IMR-90 (cell line): ENCODE results near the gene TGM6. TPM values are rescaled to one million over a fixed set of nuclear protein-coding genes. Genes with fewer than 3 reads are reported as not detected.

ENCODE experiments used
- ATAC-seq: fragments of 200-7000 bp; cut with Tn5 transposase; 2 replicates; pipeline ENCODE4 v1.9.1; 2020; ENCODE audit warnings: low read depth, mild to moderate bottlenecking, moderate library complexity
- BruUV-seq: library from RNA; stranded (reverse); fragments of 400-500 nt; replicated peaks from 2 replicates; lab custom pipeline; 2021; lab: Mats Ljungman, UMichigan
- CTCF ChIA-PET: fragments of 300-600 bp; formaldehyde crosslinking; extraction: SDS; loops from one replicate; lab custom pipeline; 2021; ENCODE audit warnings: antibody characterized with exemption; lab: Yijun Ruan, JAX
- POLR2A ChIA-PET: fragments of 300-600 bp; sonication (Branson Sonifier 250); formaldehyde crosslinking; loops from one replicate; lab custom pipeline; 2022; ENCODE audit warnings: antibody characterized with exemption; ENCODE audit not compliant: unreplicated experiment; lab: Charles Lee
- DNase-seq: peaks from one replicate; pipeline ENCODE4 v3.0.0; 2013
- H2AFZ ChIP-seq: replicated peaks from 2 replicates; pipeline ENCODE3; 2013; ENCODE audit warnings: low read length, mild to moderate bottlenecking; ENCODE audit not compliant: poor library complexity
- H2AK5ac ChIP-seq: 2 replicates; pipeline ENCODE4 v1.6.1; 2013; ENCODE audit warnings: low read depth, low read length, inconsistent platforms
- H2AK9ac ChIP-seq: replicated peaks from 2 replicates; pipeline ENCODE3; 2013; ENCODE audit warnings: mild to moderate bottlenecking, low read depth, low read length, moderate library complexity; ENCODE audit not compliant: poor library complexity
- H2BK120ac ChIP-seq: 2 replicates; pipeline ENCODE4 v1.6.1; 2013; ENCODE audit warnings: low read depth, low read length, inconsistent platforms
- H2BK15ac ChIP-seq: 3 replicates; pipeline ENCODE4 v1.6.1; 2013; ENCODE audit warnings: low read depth, low read length, inconsistent platforms
- H2BK20ac ChIP-seq: 2 replicates; pipeline ENCODE4 v1.6.1; 2013; ENCODE audit warnings: low read depth, mild to moderate bottlenecking, inconsistent platforms, low read length, moderate library complexity
- H2BK5ac ChIP-seq: 2 replicates; pipeline ENCODE4 v1.6.1; 2013; ENCODE audit warnings: mild to moderate bottlenecking, low read depth, low read length, inconsistent platforms; ENCODE audit not compliant: poor library complexity, severe bottlenecking
- H3K14ac ChIP-seq: replicated peaks from 2 replicates; pipeline ENCODE4 v1.6.1; 2013; ENCODE audit warnings: low read depth, low read length, inconsistent platforms
- H3K18ac ChIP-seq: 2 replicates; pipeline ENCODE4 v1.6.1; 2013; ENCODE audit warnings: low read depth, low read length, control low read depth
- H3K23ac ChIP-seq: 2 replicates; pipeline ENCODE4 v1.6.1; 2013; ENCODE audit warnings: low read depth, low read length, inconsistent platforms
- H3K27ac ChIP-seq: 2 replicates; pipeline ENCODE4 v1.5.1; 2013; ENCODE audit warnings: mild to moderate bottlenecking, control low read depth, low read length; ENCODE audit not compliant: insufficient read depth
- H3K27me3 ChIP-seq: 2 replicates; pipeline ENCODE4 v1.6.1; 2013; ENCODE audit warnings: low read length; ENCODE audit not compliant: control insufficient read depth, insufficient read depth
- H3K36me3 ChIP-seq: 2 replicates; pipeline ENCODE4 v1.6.1; 2013; ENCODE audit warnings: low read length, mixed read lengths; ENCODE audit not compliant: control insufficient read depth, insufficient read depth
- H3K4ac ChIP-seq: 2 replicates; pipeline ENCODE4 v1.6.1; 2013; ENCODE audit warnings: low read depth, low read length, inconsistent platforms
- H3K4me1 ChIP-seq: 2 replicates; pipeline ENCODE4 v1.6.1; 2013; ENCODE audit warnings: low read length, mixed read lengths; ENCODE audit not compliant: control insufficient read depth, insufficient read depth
- H3K4me2 ChIP-seq: 2 replicates; pipeline ENCODE4 v1.6.1; 2013; ENCODE audit warnings: low read depth, mild to moderate bottlenecking, control low read depth, low read length, moderate library complexity
- H3K4me3 ChIP-seq: 2 replicates; pipeline ENCODE4 v1.5.1; 2013; ENCODE audit warnings: low read depth, mild to moderate bottlenecking, control low read depth, low read length, moderate library complexity; ENCODE audit not compliant: insufficient read depth
- H3K56ac ChIP-seq: 2 replicates; pipeline ENCODE4 v1.6.1; 2013; ENCODE audit warnings: low read length, inconsistent platforms; ENCODE audit not compliant: insufficient read depth; ENCODE audit errors: extremely low read depth
- H3K79me1 ChIP-seq, 2 experiments: 2 replicates each; pipeline ENCODE4 v1.6.1; 2013; ENCODE audit warnings: low read length in 2 of 2, inconsistent platforms in 1 of 2, low read depth in 1 of 2
- H3K9ac ChIP-seq: 2 replicates; pipeline ENCODE4 v1.6.1; 2013; ENCODE audit warnings: low read depth, low read length, control low read depth
- H3K9me1 ChIP-seq: 2 replicates; pipeline ENCODE4 v1.6.1; 2013; ENCODE audit warnings: low read length, inconsistent platforms; ENCODE audit not compliant: insufficient read depth
- H3K9me3 ChIP-seq: 2 replicates; pipeline ENCODE4 v1.6.1; 2013; ENCODE audit warnings: low read length; ENCODE audit not compliant: control insufficient read depth, insufficient read depth
- H4K20me1 ChIP-seq: 2 replicates; pipeline ENCODE4 v1.6.1; 2013; ENCODE audit warnings: low read length, inconsistent platforms; ENCODE audit not compliant: insufficient read depth
- H4K5ac ChIP-seq: 2 replicates; pipeline ENCODE4 v1.6.1; 2013; ENCODE audit warnings: mild to moderate bottlenecking, low read depth, low read length, control low read depth
- H4K8ac ChIP-seq, 2 experiments: 2 replicates each; pipeline ENCODE4 v1.6.1; 2013; ENCODE audit warnings: low read depth in 2 of 2, low read length in 2 of 2, control low read depth in 1 of 2, inconsistent platforms in 1 of 2
- H4K91ac ChIP-seq: 2 replicates; pipeline ENCODE4 v1.6.1; 2013; ENCODE audit warnings: low read depth, low read length, inconsistent platforms; ENCODE audit not compliant: insufficient read depth
- BHLHE40 ChIP-seq: fragments of 150-350 bp; IDR thresholded peaks from 2 replicates; pipeline ENCODE4 v1.6.1; 2016; ENCODE audit warnings: mild to moderate bottlenecking, low read depth, low read length
- CEBPB ChIP-seq: IDR thresholded peaks from 2 replicates; pipeline ENCODE4 v1.6.1; 2012; ENCODE audit warnings: low read depth, low read length, improper control_type of control experiment
- CHD1 ChIP-seq: IDR thresholded peaks from 2 replicates; pipeline ENCODE4 v1.6.1; 2012; ENCODE audit warnings: low read depth, low read length, improper control_type of control experiment
- CTCF ChIP-seq: conservative IDR thresholded peaks from 2 replicates; pipeline ENCODE4 v1.5.1; 2012; ENCODE audit warnings: mild to moderate bottlenecking, low read depth, low read length, improper control_type of control experiment
- ELK1 ChIP-seq: fragments of 150-350 bp; IDR thresholded peaks from 2 replicates; pipeline ENCODE4 v1.6.1; 2016; ENCODE audit warnings: low read depth, mild to moderate bottlenecking, low read length, moderate library complexity, borderline replicate concordance
- MAFK ChIP-seq: IDR thresholded peaks from 2 replicates; pipeline ENCODE4 v1.6.1; 2012; ENCODE audit warnings: low read depth, low read length, improper control_type of control experiment
- MAZ ChIP-seq: IDR thresholded peaks from 2 replicates; pipeline ENCODE4 v1.6.1; 2012; ENCODE audit warnings: low read depth, mild to moderate bottlenecking, low read length, improper control_type of control experiment, moderate library complexity, borderline replicate concordance
- MXI1 ChIP-seq: IDR thresholded peaks from 2 replicates; pipeline ENCODE4 v1.6.1; 2012; ENCODE audit warnings: low read depth, mild to moderate bottlenecking, low read length, moderate library complexity, borderline replicate concordance
- NFE2L2 ChIP-seq: fragments of 150-350 bp; IDR thresholded peaks from 2 replicates; pipeline ENCODE4 v1.6.1; 2016; ENCODE audit warnings: low read depth, mild to moderate bottlenecking, low read length
- RAD21 ChIP-seq: IDR thresholded peaks from 2 replicates; pipeline ENCODE4 v1.6.1; 2012; ENCODE audit warnings: low read length, improper control_type of control experiment
- RCOR1 ChIP-seq: IDR thresholded peaks from 2 replicates; pipeline ENCODE4 v1.6.1; 2012; ENCODE audit warnings: mild to moderate bottlenecking, low read length, improper control_type of control experiment; ENCODE audit not compliant: insufficient replicate concordance
- WGBS, 2 experiments: methylation state at CpG; one replicate each; pipeline versions ENCODE4 v1.1.5 to v1.1.7; 2013; ENCODE audit warnings: missing lambda C conversion rate in 2 of 2; ENCODE audit not compliant: insufficient read length in 1 of 2; ENCODE audit errors: extremely low coverage in 2 of 2; 5-methylcytosine and 5-hydroxymethylcytosine counted together
- dilution Hi-C: fragments of 300-500 bp; cut with HindIII; formaldehyde crosslinking; loops from one replicate; pipeline ENCODE4 v1.14.3; 2018; ENCODE audit warnings: low sequenced_read_pairs; ENCODE audit not compliant: unreplicated experiment
- in situ Hi-C: fragments of 300-500 bp; cut with MboI; formaldehyde crosslinking; loops from 3 replicates; pipeline ENCODE4 v1.14.3; 2019; ENCODE audit warnings: low sequenced_read_pairs, inconsistent platforms, mixed read lengths
- intact Hi-C: fragments of 100-400 bp; cut with micrococcal nuclease; formaldehyde crosslinking; loops from 2 replicates; pipeline ENCODE4 v1.10.0; 2022
- polyA plus RNA-seq, 3 experiments: library from polyadenylated mRNA; depleted of rRNA; stranded (reverse); fragments of >200 nt; gene quantifications; 2 replicates each; pipeline ENCODE4 v1.2.3, GENCODE V29; 2012; ENCODE audit warnings: low replicate concordance in 1 of 3
- total RNA-seq: library from RNA; depleted of rRNA; stranded (reverse); fragments of >200 nt; gene quantifications from 2 replicates; pipeline ENCODE4 v1.2.3, GENCODE V29; 2012

TGM6 gene
- total and polyA plus RNA-seq, 2 of the 4 experiments (the other 2 are of a cell fraction), result not detected

DNA sequence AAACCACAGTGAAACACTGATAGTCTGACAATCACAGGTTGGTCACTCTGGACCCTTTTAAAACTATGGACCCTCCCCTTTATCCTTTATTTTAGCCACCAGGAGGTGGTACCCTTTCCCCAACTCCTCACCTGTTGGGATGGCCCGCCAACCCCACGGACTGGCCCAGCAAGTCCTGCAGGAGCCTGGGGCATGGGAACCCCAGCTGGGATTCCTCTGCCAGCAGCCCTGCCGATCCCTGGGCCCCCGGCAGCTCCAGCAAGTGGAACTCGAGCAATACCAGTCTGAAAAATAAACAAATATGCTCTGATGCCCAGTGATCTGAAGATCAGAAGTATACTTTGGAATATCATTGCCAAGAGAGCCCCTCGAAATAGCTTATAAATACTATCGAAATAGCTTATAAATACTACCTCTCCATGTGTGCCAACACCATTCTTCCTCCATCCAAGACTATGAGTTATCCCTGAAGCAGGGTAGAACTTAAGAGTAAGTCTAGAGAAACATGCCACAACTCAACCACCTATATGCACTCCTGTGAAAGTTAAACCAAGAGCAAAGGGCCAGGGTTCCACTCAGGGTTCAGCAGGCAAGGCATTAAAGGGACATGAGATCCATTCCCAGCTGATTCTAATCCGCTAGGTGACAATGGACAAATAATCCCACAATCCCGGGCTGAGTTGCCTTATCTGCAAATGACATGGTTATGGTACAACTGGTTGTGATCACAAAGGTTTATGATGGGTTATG lies 83.1 kb downstream of the TGM6 start:
- dilution Hi-C loops, result no loop called here
- H3K4me3 ChIP-seq, result no peak overlapping the region
- no peak overlapping the region for H2BK120ac ChIP-seq
- peaks cover 12% of the 10 kb centered on the region for H3K9me1 ChIP-seq
- no peak overlapping the region for H3K27ac ChIP-seq
- ChIA-PET CTCF (no interaction called here), POLR2A (no interaction called here)
- intact Hi-C loops, result no loop called here
- peaks cover 61% of the 10 kb centered on the region for H3K36me3 ChIP-seq
- H4K8ac ChIP-seq, result no peak overlapping the region
- H4K5ac ChIP-seq, result no peak overlapping the region
- H3K14ac ChIP-seq, result no peak overlapping the region
- no peak overlapping the region for H3K18ac ChIP-seq
- H3K27me3 ChIP-seq, result no peaks in the 10 kb centered on the region
- no peak overlapping the region for H3K4me2 ChIP-seq
- in situ Hi-C loops, result loop anchor here (10.0 to 25.0 kb wide), 2 partner anchors 181 to 701 kb away; no protein-coding TSS in a partner anchor
- WGBS, 2 experiments, result 100% methylated on average over 1 of the region's 9 CpGs; no CpG with 5 or more reads in 1 of the 2 experiments
- no peak overlapping the region for H3K23ac ChIP-seq
- no TSS peak for BruUV-seq
- DNase-seq (no peak), ATAC-seq (no peak)
- peaks cover 3% of the 10 kb centered on the region for H3K4me1 ChIP-seq
- H3K79me1 ChIP-seq, result peaks cover 30 to 46% of the 10 kb centered on the region in 2 experiments
- TF ChIP-seq BHLHE40 (no peak), CEBPB (no peak), MAFK (no peak), RAD21 (no peak), CHD1 (no peak), MAZ (no peak), RCOR1 (no peak), ELK1 (no peak), MXI1 (no peak), CTCF (no peak), NFE2L2 (no peak)
- no peak overlapping the region for H2AK5ac ChIP-seq
- no peak overlapping the region for H4K91ac ChIP-seq
- no peak overlapping the region for H2BK15ac ChIP-seq
- no peak overlapping the region for H2BK20ac ChIP-seq
- H3K56ac ChIP-seq, result no peak overlapping the region
- H2AFZ ChIP-seq, result no peak overlapping the region
- no peak overlapping the region for H3K9ac ChIP-seq
- no peak overlapping the region for H2AK9ac ChIP-seq
- no peaks in the 10 kb centered on the region for H3K9me3 ChIP-seq
- H4K20me1 ChIP-seq, result peaks cover 34% of the 10 kb centered on the region
- H2BK5ac ChIP-seq, result no peak overlapping the region
- H3K4ac ChIP-seq, result no peak overlapping the region
